Measurements from ENCODE around the gene CORIN. TPM values are rescaled to one million over a fixed set of nuclear protein-coding genes. Genes with fewer than 3 reads are reported as not detected.
"Not testable (repeated sequence)": the region's sequence is repeated elsewhere in the genome, so short reads cannot be mapped to it uniquely, and the experiment has no call there.

Gene CORIN
- total and polyA plus RNA-seq, 8 donors: 0.05 to 1.1 (median 0.23) TPM; not detected in 1

DNA sequence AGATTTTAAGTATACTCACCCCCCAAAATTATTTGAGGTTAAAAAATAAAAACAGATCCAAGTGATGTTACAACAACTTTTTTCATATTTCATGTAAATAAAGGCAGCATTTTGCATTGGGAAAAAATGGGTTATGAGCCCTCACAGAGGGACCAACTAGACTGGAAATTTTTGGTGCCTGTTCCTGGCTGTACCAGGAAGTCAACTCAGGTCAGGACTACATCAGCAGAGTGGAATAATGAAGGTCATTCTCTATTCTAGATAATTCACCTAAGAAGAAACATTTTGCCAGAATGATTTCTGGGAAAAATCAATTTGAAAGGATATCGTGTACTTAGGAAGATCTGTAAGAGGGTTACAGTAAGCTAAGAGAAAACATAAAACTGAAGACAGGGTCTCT, 66.8 kb downstream of the CORIN start:
- Histone ChIP-seq H3K4me3 (no peak overlapping the region), H3K9me3 (no peaks in the 10 kb centered on the region), H3K4me1 (no peaks in the 10 kb centered on the region), H3K27ac (no peak overlapping the region), H3K36me3 (no peaks in the 10 kb centered on the region), H3K27me3 (no peaks in the 10 kb centered on the region)
- DNase-seq (no peak), FAIRE-seq (no peak), ATAC-seq (no peak)
- TF ChIP-seq CTCF (IDR thresholded peaks at IDR 0.05): no peak
- WGBS, 2 donors: 28 to 37% methylated on average over 1 of the region's 1 CpG
- intact Hi-C loops (cut with DNase I): no loop called here

DNA sequence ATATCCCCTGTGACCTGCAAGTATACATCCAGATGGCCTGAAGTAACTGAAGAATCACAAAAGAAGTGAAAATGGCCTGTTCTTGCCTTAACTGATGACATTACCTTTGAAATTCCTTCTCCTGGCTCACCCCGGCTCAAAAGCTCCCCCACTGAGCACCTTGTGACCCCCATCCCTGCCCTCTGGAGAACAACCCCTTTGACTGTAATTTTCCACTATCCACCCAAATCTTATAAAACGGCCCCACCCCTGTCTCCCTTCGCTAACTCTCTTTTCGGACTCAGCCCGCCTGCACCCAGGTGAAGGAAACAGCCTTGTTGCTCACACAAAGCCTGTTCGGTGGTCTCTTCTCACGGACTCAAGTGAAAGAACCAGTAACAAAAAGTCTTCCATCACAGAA, 69.9 kb downstream of the CORIN start:
- not testable (repeated sequence) for H3K4me3 ChIP-seq

DNA sequence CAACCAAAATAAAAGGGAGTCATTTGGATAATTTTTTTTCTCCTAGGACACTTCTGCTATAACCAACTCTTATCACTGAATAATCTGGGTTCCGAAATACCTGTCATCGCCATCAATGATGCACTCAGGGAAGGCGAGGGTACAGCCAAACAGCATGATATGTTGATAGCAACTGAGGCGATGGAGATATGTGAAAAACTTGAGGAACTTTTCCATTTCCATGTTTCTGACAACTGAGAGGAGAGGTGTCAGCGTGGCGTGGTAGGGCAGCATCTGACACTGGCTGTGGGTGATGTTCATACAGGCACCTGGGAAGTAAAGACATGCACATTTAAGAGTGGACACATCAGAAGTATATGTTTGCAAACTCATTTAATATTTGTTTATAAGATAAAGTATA, 74.6 kb downstream of the CORIN start:
- no peak overlapping the region for H3K4me3 ChIP-seq
- H3K4me1 ChIP-seq: no peaks in the 10 kb centered on the region
- no peaks in the 10 kb centered on the region for H3K27me3 ChIP-seq
- ATAC-seq (no peak), FAIRE-seq (no peak), DNase-seq (no peak)
- no peak for TF ChIP-seq CTCF (IDR thresholded peaks at IDR 0.05)
- H3K27ac ChIP-seq: no peak overlapping the region
- WGBS, 2 donors: 81 to 87% methylated on average over 6 of the region's 6 CpGs
- intact Hi-C loops (cut with DNase I): no loop called here
- H3K9me3 ChIP-seq: no peaks in the 10 kb centered on the region
- H3K36me3 ChIP-seq: no peaks in the 10 kb centered on the region

More for the DNA sequence above, 69.9 kb downstream of the CORIN start:
- H3K27me3 ChIP-seq; H3K27ac ChIP-seq; FAIRE-seq; intact Hi-C loops (cut with DNase I); H3K9me3 ChIP-seq; ATAC-seq; DNase-seq; H3K4me1 ChIP-seq; H3K36me3 ChIP-seq: not testable (repeated sequence)
- WGBS, 2 donors: 77 to 85% methylated on average over 7 of the region's 7 CpGs

DNA sequence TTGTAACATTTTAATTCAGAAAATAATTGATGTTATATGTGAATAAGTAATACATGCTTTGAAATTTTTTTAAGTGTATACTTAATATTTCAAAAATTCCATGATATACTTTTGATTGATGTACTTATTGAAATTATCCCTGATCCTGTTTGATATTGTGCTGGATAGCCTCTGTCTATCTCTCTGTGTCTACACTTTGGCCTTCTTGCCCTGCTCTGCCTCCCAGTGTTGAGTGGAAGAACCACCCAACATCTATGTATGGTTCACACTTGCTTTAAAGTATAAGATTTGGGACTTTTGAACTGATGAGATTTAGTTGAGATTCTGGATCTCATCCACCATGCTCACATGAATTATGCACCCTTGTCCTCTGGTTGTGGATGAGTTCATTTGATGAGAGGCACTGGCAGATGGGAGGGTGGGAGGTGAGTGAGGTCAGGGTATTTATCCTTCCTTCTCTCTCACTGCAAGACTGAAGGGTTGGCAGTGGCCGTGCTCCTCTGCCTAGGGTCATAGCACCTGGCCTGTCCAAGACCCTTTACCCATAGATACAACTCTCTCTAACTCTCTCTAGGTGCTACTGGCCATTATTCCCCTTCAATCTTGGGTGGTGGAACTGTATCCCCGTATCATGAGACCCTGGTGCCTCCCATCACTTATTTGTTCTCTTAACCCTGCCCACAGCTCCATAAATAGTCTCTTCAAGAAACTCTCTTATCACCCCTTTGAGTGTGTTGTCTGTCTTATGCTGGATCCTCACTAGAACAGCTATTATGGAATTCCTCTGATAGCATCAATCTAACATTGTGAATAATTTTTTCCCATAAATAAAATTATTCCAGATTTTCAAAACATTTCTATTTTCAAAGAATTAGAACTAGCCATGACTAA, 75.2 kb downstream of the CORIN start:
- WGBS, 2 donors: 67 to 86% methylated on average over 2 of the region's 2 CpGs
- Histone ChIP-seq H3K9me3 (no peaks in the 10 kb centered on the region), H3K27me3 (no peaks in the 10 kb centered on the region), H3K4me1 (no peaks in the 10 kb centered on the region), H3K36me3 (no peaks in the 10 kb centered on the region), H3K27ac (no peak overlapping the region), H3K4me3 (no peak overlapping the region)
- DNase-seq (no peak), FAIRE-seq (no peak), ATAC-seq (no peak)
- intact Hi-C loops (cut with DNase I): no loop called here
- TF ChIP-seq CTCF (IDR thresholded peaks at IDR 0.05): no peak

- H3K36me3 ChIP-seq; ATAC-seq; H3K27me3 ChIP-seq; H3K4me1 ChIP-seq; H3K4me3 ChIP-seq; H3K9me3 ChIP-seq; H3K27ac ChIP-seq; FAIRE-seq; DNase-seq; intact Hi-C loops (cut with DNase I): not testable (repeated sequence)
- 79 to 87% methylated on average over 9 of the region's 9 CpGs for WGBS, 2 donors
Observed at GRCh38 chr4:47753316-47753715, 84.6 kb downstream of the CORIN start.

DNA sequence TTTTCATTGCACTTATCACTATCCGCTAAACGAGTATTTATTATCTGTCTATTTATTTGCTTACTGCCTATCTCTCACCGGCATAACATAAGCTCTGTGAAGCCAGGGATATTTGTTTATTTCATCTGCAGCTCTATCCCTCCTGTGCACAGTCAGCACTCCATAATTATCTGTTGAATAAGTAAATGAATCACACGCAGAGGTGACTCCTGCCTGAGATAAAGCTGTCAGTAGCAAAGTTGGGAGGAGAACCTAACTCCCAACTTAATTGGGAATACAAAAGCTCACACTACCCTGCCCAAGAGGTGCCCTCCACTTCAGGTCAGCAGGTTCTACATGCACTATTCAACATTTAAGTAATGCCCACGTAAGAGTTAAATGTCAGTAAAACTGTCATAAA, 85.7 kb downstream of the CORIN start:
- no peak for FAIRE-seq
- no peaks in the 10 kb centered on the region for H3K27me3 ChIP-seq
- no peak for TF ChIP-seq CTCF (IDR thresholded peaks at IDR 0.05)

More for the DNA sequence above, 85.7 kb downstream of the CORIN start:
- no peaks in the 10 kb centered on the region for H3K4me1 ChIP-seq
- DNase-seq (no peak), ATAC-seq (no peak)
- 25 to 29% methylated on average over 5 of the region's 5 CpGs for WGBS, 2 donors
- H3K4me3 ChIP-seq: no peak overlapping the region
- intact Hi-C loops (cut with DNase I): no loop called here
- no peaks in the 10 kb centered on the region for H3K9me3 ChIP-seq
- H3K36me3 ChIP-seq: no peaks in the 10 kb centered on the region
- no peak overlapping the region for H3K27ac ChIP-seq
